KMS-11 (cell line): ENCODE data around the gene PRG2.

Experiments used
- H2AFZ ChIP-seq: fragments of 200-600 bp; sonication (generic); 2 replicates; pipeline ENCODE4 v1.6.1; 2016; ENCODE audit warnings: antibody characterized with exemption, mixed run types, low read depth
- H3K27ac ChIP-seq: fragments of 200-600 bp; sonication (generic); 2 replicates; pipeline ENCODE4 v1.6.1; 2016; ENCODE audit warnings: mild to moderate bottlenecking, mixed run types
- H3K27me3 ChIP-seq: fragments of 200-600 bp; sonication (generic); 2 replicates; pipeline ENCODE4 v1.6.1; 2017; ENCODE audit warnings: mild to moderate bottlenecking, low read depth, mixed run types, moderate library complexity; ENCODE audit not compliant: insufficient read depth
- H3K36me3 ChIP-seq: fragments of 200-600 bp; sonication (generic); 2 replicates; pipeline ENCODE4 v1.6.1; 2017; ENCODE audit warnings: mild to moderate bottlenecking, mixed run types; ENCODE audit not compliant: insufficient read depth
- H3K4me1 ChIP-seq: fragments of 200-600 bp; sonication (generic); 2 replicates; pipeline ENCODE4 v1.6.1; 2016; ENCODE audit warnings: mild to moderate bottlenecking, low read depth, mixed run types; ENCODE audit not compliant: poor library complexity, severe bottlenecking
- H3K4me2 ChIP-seq: fragments of 200-600 bp; sonication (generic); 2 replicates; pipeline ENCODE4 v1.7.0; 2016; ENCODE audit warnings: mild to moderate bottlenecking, mixed run types
- H3K4me3 ChIP-seq: fragments of 200-600 bp; sonication (generic); IDR thresholded peaks from 2 replicates; pipeline ENCODE4 v1.6.1; 2017; ENCODE audit warnings: low read depth, low read length, mixed read lengths; ENCODE audit not compliant: insufficient read depth
- H3K79me2 ChIP-seq: fragments of 200-600 bp; sonication (generic); 2 replicates; pipeline ENCODE4 v1.6.1; 2016; ENCODE audit warnings: low read depth, mixed run types; ENCODE audit not compliant: insufficient read depth
- H3K9ac ChIP-seq: fragments of 200-600 bp; sonication (generic); 2 replicates; pipeline ENCODE4 v1.6.1; 2016; ENCODE audit warnings: mild to moderate bottlenecking, mixed run types
- H4K20me1 ChIP-seq: fragments of 200-600 bp; sonication (generic); 2 replicates; pipeline ENCODE4 v1.6.1; 2016; ENCODE audit warnings: mild to moderate bottlenecking, mixed run types; ENCODE audit not compliant: insufficient read depth
- TF ChIP-seq, protein P1 (sequence below): fragments of 200-600 bp; sonication (generic); conservative IDR thresholded peaks from 2 replicates; pipeline ENCODE4 v1.6.1; 2017; ENCODE audit warnings: low read depth, mild to moderate bottlenecking, antibody characterized with exemption, low read length, moderate library complexity, mixed read lengths

PRG2 gene, protein sequence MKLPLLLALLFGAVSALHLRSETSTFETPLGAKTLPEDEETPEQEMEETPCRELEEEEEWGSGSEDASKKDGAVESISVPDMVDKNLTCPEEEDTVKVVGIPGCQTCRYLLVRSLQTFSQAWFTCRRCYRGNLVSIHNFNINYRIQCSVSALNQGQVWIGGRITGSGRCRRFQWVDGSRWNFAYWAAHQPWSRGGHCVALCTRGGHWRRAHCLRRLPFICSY

DNA sequence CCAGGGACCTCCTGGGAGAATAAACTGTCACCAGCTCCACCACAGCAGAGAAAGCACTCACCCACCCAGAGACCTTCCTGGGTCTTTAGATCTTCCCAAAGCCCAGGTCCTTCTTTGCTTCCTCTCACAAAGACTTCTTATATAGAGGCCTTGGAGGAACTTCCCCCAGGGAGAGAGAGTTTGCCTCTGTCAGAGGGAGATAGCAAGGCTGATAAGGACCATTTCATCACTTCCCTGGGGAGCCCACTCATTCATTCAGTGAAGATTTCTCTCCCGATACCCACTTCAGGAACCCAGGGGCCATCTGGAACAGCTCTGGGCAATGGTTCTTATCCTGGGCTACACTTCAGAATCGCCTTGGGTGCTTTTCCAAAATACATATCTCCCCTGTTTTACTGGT is at the start of gene PRG2:
PRG2 (minus strand) TSS at position 116 of the 400 bp plus-strand sequence. CDS start 706 bp downstream, outside the sequence.
- Histone ChIP-seq H3K4me1 (no peaks in the 10 kb centered on the region), H3K27ac (no peak within 1 kb of the TSS), H3K79me2 (no peaks in the 10 kb centered on the region), H3K36me3 (no peaks in the 10 kb centered on the region), H4K20me1 (no peaks in the 10 kb centered on the region), H3K27me3 (no peaks in the 10 kb centered on the region), H3K9ac (no peak within 1 kb of the TSS), H3K4me2 (no peak within 1 kb of the TSS), H3K4me3 (no peak within 1 kb of the TSS), H2AFZ (no peak within 1 kb of the TSS)
- TF ChIP-seq, protein P1, sequence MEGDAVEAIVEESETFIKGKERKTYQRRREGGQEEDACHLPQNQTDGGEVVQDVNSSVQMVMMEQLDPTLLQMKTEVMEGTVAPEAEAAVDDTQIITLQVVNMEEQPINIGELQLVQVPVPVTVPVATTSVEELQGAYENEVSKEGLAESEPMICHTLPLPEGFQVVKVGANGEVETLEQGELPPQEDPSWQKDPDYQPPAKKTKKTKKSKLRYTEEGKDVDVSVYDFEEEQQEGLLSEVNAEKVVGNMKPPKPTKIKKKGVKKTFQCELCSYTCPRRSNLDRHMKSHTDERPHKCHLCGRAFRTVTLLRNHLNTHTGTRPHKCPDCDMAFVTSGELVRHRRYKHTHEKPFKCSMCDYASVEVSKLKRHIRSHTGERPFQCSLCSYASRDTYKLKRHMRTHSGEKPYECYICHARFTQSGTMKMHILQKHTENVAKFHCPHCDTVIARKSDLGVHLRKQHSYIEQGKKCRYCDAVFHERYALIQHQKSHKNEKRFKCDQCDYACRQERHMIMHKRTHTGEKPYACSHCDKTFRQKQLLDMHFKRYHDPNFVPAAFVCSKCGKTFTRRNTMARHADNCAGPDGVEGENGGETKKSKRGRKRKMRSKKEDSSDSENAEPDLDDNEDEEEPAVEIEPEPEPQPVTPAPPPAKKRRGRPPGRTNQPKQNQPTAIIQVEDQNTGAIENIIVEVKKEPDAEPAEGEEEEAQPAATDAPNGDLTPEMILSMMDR, result no peak

DNA sequence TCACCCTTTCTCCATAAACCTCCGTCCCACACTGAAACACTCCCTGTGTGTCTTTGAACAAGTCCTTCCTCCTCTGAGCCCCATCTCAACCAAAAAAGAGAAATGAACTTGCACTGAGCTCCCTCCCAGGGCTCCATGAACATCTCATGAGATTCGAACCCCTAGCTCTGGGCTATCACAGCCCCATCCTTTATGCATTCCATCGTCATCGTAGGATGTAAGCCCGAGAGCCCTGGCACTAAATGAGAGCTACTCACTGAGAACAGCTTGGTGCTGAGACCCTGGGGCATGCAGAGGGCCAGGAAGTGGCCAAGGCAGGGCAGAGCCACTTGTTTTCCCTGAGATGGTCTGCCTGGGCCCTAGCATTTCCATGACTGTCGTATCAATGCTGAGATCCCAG is 49.3 kb upstream of the PRG2 start:
- H3K9ac ChIP-seq, result no peak overlapping the region
- no peak overlapping the region for H3K4me3 ChIP-seq
- H3K27ac ChIP-seq, result no peak overlapping the region
- H3K4me2 ChIP-seq, result no peak overlapping the region
- H3K4me1 ChIP-seq, result no peaks in the 10 kb centered on the region
- TF ChIP-seq, protein P1, result no peak
- no peaks in the 10 kb centered on the region for H3K27me3 ChIP-seq
- H4K20me1 ChIP-seq, result no peaks in the 10 kb centered on the region
- no peaks in the 10 kb centered on the region for H3K79me2 ChIP-seq
- H3K36me3 ChIP-seq, result no peaks in the 10 kb centered on the region
- H2AFZ ChIP-seq, result no peak overlapping the region

DNA sequence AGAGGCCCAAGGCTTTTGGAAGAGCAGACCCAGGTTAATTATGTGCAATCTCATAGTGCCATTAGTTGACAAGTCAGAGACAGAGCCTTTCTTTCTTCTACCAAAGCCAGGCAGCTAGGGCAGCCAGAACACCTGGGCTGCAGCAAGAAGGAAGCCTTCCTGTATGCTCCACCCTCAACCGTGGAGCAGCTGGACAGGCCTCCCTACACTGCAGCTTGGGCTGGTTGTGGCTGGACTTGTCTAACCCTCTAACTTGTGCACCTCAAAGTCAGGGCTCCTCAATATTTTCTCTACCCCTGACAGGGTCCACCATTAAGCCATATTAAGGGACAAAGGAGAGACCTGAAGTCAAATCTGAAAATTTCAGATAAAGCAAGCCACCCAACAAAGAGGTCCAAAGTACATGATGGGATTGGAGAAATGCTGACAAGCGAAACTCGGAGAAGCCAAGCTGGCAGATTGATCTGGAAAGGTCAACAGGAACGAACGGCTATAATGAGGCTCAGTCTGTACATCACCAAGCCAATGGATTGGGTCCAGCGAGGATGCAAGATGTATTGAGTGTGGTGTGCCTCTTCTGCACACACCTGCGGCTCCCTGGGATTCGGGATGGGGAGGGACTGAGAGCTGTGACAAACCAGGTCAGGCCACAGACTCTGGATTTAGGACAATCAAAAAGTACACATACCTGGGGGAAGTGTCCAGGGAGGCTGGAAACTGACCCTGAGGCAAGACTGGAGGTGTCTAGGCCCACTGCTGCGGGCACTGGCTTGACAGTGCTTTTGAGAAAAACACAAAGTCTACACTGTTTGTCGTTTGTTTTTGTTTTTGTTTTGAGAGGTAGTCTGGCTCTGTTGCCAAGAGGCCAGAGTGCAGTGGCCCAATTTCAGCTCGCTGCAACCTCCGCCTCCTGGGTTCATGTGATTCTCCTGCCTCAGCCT is 48.2 kb upstream of the PRG2 start:
- Histone ChIP-seq H3K36me3 (no peaks in the 10 kb centered on the region), H3K27me3 (no peaks in the 10 kb centered on the region), H3K79me2 (no peaks in the 10 kb centered on the region), H3K9ac (no peak overlapping the region), H3K4me3 (no peak overlapping the region), H3K27ac (no peak overlapping the region), H3K4me1 (no peaks in the 10 kb centered on the region), H2AFZ (no peak overlapping the region), H4K20me1 (no peaks in the 10 kb centered on the region), H3K4me2 (no peak overlapping the region)
- TF ChIP-seq, protein P1, result no peak

DNA sequence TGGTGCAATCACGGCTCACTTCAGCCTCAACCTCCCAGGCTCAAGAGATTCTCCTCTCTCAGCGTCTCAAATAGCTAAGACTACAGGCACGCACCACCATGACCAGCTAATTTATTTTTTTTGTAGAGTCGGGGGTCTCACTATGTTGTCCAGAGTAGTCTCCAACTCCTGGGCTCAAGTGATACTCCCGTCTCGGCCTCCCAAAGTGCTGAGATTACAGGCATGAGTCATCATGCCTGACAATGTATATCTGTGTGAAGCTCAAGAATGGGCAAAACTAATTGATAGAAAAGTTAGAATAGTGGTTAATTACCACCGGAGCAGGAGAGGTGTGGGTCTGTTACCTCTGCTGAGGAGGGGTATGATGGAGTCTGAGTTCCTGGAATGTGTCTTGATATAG is 45.6 kb upstream of the PRG2 start:
- H3K4me1 ChIP-seq, result no peaks in the 10 kb centered on the region
- no peak overlapping the region for H3K27ac ChIP-seq
- no peak overlapping the region for H3K9ac ChIP-seq
- no peak overlapping the region for H2AFZ ChIP-seq
- H4K20me1 ChIP-seq, result no peaks in the 10 kb centered on the region
- H3K79me2 ChIP-seq, result no peaks in the 10 kb centered on the region
- H3K36me3 ChIP-seq, result no peaks in the 10 kb centered on the region
- no peak overlapping the region for H3K4me2 ChIP-seq
- TF ChIP-seq, protein P1, result no peak
- no peak overlapping the region for H3K4me3 ChIP-seq
- no peaks in the 10 kb centered on the region for H3K27me3 ChIP-seq
